ENCODE results near the gene TMEM209.
"Not testable (repeated sequence)": the region's sequence is repeated elsewhere in the genome, so short reads cannot be mapped to it uniquely, and the experiment has no call there.

TMEM209 gene

GRCh38 chr7:130127404-130127803 lies 77.8 kb downstream of the TMEM209 start:
- DNase-seq (ENCODE audit: low spot score) = no peak

- DNase-seq (ENCODE audit: low spot score) = not testable (repeated sequence)
Observed at GRCh38 chr7:130126840-130127239, 78.4 kb downstream of the TMEM209 start.

- DNase-seq (ENCODE audit: low spot score) = no peak
Observed at GRCh38 chr7:130124711-130125110, 80.5 kb downstream of the TMEM209 start.

DNA sequence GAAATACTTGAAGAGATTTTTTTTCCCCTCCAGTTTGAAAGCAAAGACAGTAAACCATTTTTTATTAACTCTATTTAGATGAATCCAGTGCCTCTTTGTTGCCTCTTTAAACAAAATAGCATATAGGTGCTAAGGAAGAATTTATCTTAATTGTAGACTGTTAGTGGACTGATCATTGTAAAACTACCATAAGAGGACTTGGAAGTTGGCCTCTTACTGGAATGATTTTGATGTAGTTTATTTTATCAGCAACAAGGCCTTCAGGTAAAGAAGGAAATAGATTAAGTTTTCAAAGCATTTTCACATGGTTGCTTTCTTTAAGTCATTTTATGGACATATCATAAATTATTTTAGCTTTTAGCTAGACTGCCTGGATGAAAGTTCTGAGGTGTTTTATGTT lies 81.7 kb downstream of the TMEM209 start:
- DNase-seq (ENCODE audit: low spot score) = no peak

DNA sequence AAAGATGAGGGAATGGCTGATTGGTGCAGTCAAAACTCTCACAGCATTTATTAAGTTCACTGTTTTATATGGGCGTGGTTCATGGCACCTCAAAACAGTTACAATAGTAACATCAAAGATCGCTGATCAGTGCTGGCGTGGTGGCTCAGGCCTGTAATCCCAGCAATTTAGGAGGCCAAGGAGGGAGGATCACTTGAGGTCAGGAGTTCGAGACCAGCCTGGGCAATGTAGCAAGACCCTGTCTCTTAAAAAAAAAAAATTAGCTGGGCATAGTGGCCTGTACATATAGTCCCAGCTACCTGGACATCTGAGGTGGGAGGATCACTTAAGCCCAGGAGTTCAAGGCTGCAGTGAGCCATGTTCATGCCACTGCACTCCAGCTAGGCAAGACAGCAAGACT lies 86.4 kb downstream of the TMEM209 start:
- no peak for DNase-seq (ENCODE audit: low spot score)

DNA sequence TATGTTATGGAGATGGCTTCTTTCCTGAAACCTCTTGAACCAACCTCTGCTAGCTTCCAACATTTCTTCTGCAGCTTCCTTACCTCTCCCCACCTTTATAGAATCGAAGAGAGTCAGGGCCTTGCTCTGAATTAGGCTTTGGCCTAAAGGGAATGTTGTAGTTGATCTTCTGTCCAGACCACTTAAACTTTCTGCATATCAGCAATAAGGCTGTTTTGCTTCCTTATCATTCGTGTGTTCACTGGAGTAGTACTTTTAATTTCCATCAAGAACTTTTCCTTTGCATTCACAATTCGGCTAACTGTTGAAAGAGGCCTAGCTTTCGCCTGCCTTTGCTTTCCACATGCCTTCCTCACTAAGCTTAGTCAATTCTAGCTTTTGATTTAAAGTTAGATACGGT lies 86.9 kb downstream of the TMEM209 start:
- no peak for DNase-seq (ENCODE audit: low spot score)

DNA sequence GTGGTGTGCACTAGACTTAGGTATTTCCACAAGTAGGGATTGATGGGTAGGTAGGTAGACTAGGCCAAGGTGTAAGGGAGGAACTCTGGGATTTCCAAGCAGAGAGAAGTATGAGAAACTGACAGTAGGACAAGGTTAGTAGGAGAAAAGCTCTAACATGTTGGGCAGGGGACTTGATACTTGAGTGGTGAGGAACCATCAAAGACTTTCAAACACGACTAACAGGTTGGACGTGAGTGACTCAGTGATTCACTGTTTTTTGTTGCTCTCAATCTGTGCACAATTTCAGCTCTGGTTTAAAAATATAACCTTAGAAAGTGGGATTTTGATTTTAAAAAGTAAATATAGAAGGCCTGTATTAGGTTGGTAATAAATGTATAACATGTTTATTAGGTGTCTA lies 90.4 kb downstream of the TMEM209 start:
- no peak for DNase-seq (ENCODE audit: low spot score)

Data from activated CD4-positive, alpha-beta T cell treated with anti-CD3 and anti-CD28 coated beads, Interleukin-2, Interleukin-4, amounts not matched to agents 100 ng/mL and 50 ng/mL, durations not matched to agents 16 hours and 8 hours (primary cell).